Prostate gland (tissue), 2 donors: Measurements from ENCODE around the gene ABHD17A. TPM values are rescaled to one million over a fixed set of nuclear protein-coding genes. Genes with fewer than 3 reads are reported as not detected.
A peak's percentile ranks its signal among the peaks of the same experiment; 100 is the strongest.

ENCODE experiments used
- DNase-seq: peaks from one replicate; pipeline ENCODE4 v3.0.0-alpha.2; 2019; ENCODE audit warnings: low spot score
- H3K27ac ChIP-seq, 2 donors: fragments of 200-600 bp; sonication (generic); 2 replicates each; pipeline ENCODE4 v1.5.1; 2017 to 2019
- H3K27me3 ChIP-seq: fragments of 200-600 bp; sonication (generic); replicated peaks from 2 replicates; pipeline ENCODE4 v1.5.1; 2019; ENCODE audit not compliant: insufficient read depth
- H3K36me3 ChIP-seq, 2 donors: fragments of 200-600 bp; sonication (generic); 1 replicate in 1 of 2; 2 replicates in 1 of 2; pipeline versions ENCODE4 v1.5.1 to v1.8.1; 2017 to 2019
- H3K4me1 ChIP-seq: fragments of 200-600 bp; sonication (generic); replicated peaks from 2 replicates; pipeline ENCODE4 v1.5.1; 2019
- H3K4me3 ChIP-seq, 2 donors: fragments of 200-600 bp; sonication (generic); 2 replicates each; pipeline ENCODE4 v1.5.1; 2017 to 2019
- H3K9me3 ChIP-seq: fragments of 200-600 bp; sonication (generic); 2 replicates; pipeline ENCODE4 v1.5.1; 2017
- POLR2A ChIP-seq: fragments of 450-650 bp; IDR thresholded peaks from one replicate; pipeline ENCODE4 v1.6.1; 2016; ENCODE audit warnings: antibody characterized with exemption, mild to moderate bottlenecking
- POLR2AphosphoS5 ChIP-seq: sonication (generic); formaldehyde crosslinking; IDR thresholded peaks from one replicate; pipeline ENCODE4 v1.6.1; 2017; ENCODE audit warnings: antibody characterized with exemption
- WGBS: methylation state at CpG from one replicate; pipeline ENCODE4 v1.1.5; 2018; 5-methylcytosine and 5-hydroxymethylcytosine counted together
- intact Hi-C: fragments of 100-400 bp; cut with DNase I; formaldehyde crosslinking; loops from one replicate; pipeline ENCODE4 v1.14.2; 2022
- total RNA-seq, 2 donors: library from RNA; depleted of rRNA; stranded (reverse); fragments of >200 nt; gene quantifications; one replicate each; pipeline ENCODE4 v1.1.0, GENCODE V29; 2016
- TF ChIP-seq, protein P1 (sequence below), 4 experiments: fragments of 200-600 bp in 2 of 4; fragments of 450-650 bp in 2 of 4; sonication (generic) in 2 of 4; IDR thresholded peaks; 1 replicate in 3 of 4; 2 replicates in 1 of 4; pipeline ENCODE4 v1.5.1; 2016 to 2019; ENCODE audit warnings: antibody characterized with exemption in 4 of 4, mild to moderate bottlenecking in 2 of 4, moderate library complexity in 2 of 4

Gene ABHD17A
- total RNA-seq, 2 donors from 2014 or later = 131 to 146 TPM

- peaks cover 15% of the 10 kb centered on the region for H3K4me1 ChIP-seq
- no peak for TF ChIP-seq POLR2AphosphoS5
- TF ChIP-seq POLR2A = peak; percentile 30
- intact Hi-C loops = no loop called here
- DNase-seq = no peak
- H3K9me3 ChIP-seq = no peaks in the 10 kb centered on the region
- peaks cover 0 to 1% of the 10 kb centered on the region in 2 donors for H3K36me3 ChIP-seq
- peak overlapping the region; percentile 71 to 75 for H3K27ac ChIP-seq
- H3K27me3 ChIP-seq = no peaks in the 10 kb centered on the region
- WGBS = 53% methylated on average over 27 of the region's 43 CpGs
- H3K4me3 ChIP-seq = peak overlapping the region; percentile 3 to 19
Measured at GRCh38 chr19:1907563-1908363, 22.5 kb upstream of the ABHD17A start.

DNA sequence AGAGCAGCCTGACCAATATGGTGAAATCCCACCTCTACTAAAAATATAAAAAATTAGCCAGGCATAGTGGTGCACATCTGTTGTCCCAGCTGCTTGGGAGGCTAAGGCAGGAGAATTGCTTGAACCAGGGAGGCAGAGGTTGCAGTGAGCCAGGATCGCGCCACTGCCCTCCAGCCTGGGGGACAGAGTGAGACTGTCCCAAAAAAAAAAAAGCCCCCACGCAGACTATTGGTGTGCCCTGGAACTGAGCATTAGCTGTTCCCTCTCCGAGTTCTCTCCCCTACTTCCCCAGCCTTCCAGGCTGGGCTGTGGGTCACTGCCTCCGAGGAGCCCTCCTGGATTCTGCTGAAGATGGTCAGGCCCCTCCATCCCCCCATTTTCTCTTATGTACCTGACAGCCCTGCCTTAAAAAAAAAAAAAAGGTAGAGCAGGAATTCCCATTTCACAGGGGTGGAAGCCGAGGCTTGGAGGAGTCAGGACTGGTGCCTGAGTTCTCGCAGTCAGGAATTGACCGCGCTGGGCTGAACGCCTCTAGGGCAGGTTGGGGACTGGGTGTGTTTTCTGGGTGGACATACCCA is 21.8 kb upstream of the ABHD17A start:
- Histone ChIP-seq H3K36me3 (no peaks in the 10 kb centered on the region), H3K27me3 (no peaks in the 10 kb centered on the region), H3K9me3 (no peaks in the 10 kb centered on the region), H3K4me3 (peak overlapping the region in 1 of 2 donors; percentile 19), H3K27ac (peak overlapping the region; percentile 71 to 75), H3K4me1 (peaks cover 15% of the 10 kb centered on the region)
- TF ChIP-seq POLR2A (no peak), POLR2AphosphoS5 (no peak)
- TF ChIP-seq, protein P1, sequence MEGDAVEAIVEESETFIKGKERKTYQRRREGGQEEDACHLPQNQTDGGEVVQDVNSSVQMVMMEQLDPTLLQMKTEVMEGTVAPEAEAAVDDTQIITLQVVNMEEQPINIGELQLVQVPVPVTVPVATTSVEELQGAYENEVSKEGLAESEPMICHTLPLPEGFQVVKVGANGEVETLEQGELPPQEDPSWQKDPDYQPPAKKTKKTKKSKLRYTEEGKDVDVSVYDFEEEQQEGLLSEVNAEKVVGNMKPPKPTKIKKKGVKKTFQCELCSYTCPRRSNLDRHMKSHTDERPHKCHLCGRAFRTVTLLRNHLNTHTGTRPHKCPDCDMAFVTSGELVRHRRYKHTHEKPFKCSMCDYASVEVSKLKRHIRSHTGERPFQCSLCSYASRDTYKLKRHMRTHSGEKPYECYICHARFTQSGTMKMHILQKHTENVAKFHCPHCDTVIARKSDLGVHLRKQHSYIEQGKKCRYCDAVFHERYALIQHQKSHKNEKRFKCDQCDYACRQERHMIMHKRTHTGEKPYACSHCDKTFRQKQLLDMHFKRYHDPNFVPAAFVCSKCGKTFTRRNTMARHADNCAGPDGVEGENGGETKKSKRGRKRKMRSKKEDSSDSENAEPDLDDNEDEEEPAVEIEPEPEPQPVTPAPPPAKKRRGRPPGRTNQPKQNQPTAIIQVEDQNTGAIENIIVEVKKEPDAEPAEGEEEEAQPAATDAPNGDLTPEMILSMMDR (IDR thresholded peaks at IDR 0.05) = no peak
- no peak for DNase-seq
- intact Hi-C loops = no loop called here
- 87% methylated on average over 10 of the region's 10 CpGs for WGBS

- intact Hi-C loops = no loop called here
- Histone ChIP-seq H3K36me3 (no peaks in the 10 kb centered on the region), H3K4me1 (peaks cover 15% of the 10 kb centered on the region), H3K27me3 (no peaks in the 10 kb centered on the region), H3K27ac (peak overlapping the region; percentile 92), H3K9me3 (no peaks in the 10 kb centered on the region), H3K4me3 (peak overlapping the region; percentile 59 to 83)
- 64% methylated on average over 15 of the region's 15 CpGs for WGBS
- DNase-seq = no peak
- TF ChIP-seq, protein P1 (IDR thresholded peaks at IDR 0.05) = no peak
- TF ChIP-seq POLR2AphosphoS5 (no peak), POLR2A (no peak)
Measured at GRCh38 chr19:1905863-1906375, 20.6 kb upstream of the ABHD17A start.

- TF ChIP-seq, protein P1 (IDR thresholded peaks at IDR 0.05) = peak in 1 of 4 experiments; percentile 37
- peak; percentile 96 for TF ChIP-seq POLR2AphosphoS5
- peak; percentile 95 for TF ChIP-seq POLR2A
- peak; percentile 99 for DNase-seq
- Histone ChIP-seq H3K9me3 (no peaks in the 10 kb centered on the region), H3K27ac (peak within 1 kb of the TSS; percentile 92), H3K36me3 (no peaks in the 10 kb centered on the region), H3K4me3 (peak within 1 kb of the TSS; percentile 59 to 83), H3K27me3 (no peaks in the 10 kb centered on the region), H3K4me1 (peaks cover 15% of the 10 kb centered on the region)
- intact Hi-C loops = no loop called here
- WGBS = under 1% methylated on average over 29 of the region's 92 CpGs
Measured at GRCh38 chr19:1905110-1905862, 20.0 kb upstream of the ABHD17A start, which contains the start of the genes ADAT3 and SCAMP4. Gene ADAT3 (plus strand): TSS chr19:1905399. CDS start chr19:1912048, 6,649 bp downstream. Gene SCAMP4 (plus strand): TSS chr19:1905399. CDS start chr19:1915020, 9,621 bp downstream.

DNA sequence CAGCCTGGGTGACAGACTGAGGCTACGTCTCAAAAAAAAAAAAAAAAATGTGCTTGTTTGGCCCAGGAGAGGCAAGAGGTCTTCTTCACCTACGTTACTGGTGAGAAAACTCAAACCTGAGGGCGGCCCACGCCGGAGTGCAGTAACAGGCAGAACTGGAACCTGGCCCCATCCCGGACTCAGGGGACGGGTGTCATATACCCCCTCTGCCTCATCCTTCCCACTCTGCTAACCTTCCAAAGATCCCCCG is 19.5 kb upstream of the ABHD17A start:
- peak overlapping the region; percentile 59 to 83 for H3K4me3 ChIP-seq
- H3K36me3 ChIP-seq = no peaks in the 10 kb centered on the region
- DNase-seq = no peak
- H3K27me3 ChIP-seq = no peaks in the 10 kb centered on the region
- WGBS = 30% methylated on average over 8 of the region's 8 CpGs
- intact Hi-C loops = no loop called here
- H3K4me1 ChIP-seq = peaks cover 15% of the 10 kb centered on the region
- no peaks in the 10 kb centered on the region for H3K9me3 ChIP-seq
- TF ChIP-seq, protein P1 (IDR thresholded peaks at IDR 0.05) = no peak
- no peak for TF ChIP-seq POLR2AphosphoS5
- TF ChIP-seq POLR2A = no peak
- H3K27ac ChIP-seq = peak overlapping the region; percentile 92
